ENCODE measurements around the gene ZNF793. TPM values are rescaled to one million over a fixed set of nuclear protein-coding genes. Genes with fewer than 3 reads are reported as not detected.

ZNF793 gene
- 0.89 and 1.4 TPM in 2 replicates for total RNA-seq

GRCh38 chr19:37506387-37507166 lies at the start of gene ZNF793:
Gene ZNF793, plus strand, starts transcription at chr19:37506939. Its CDS starts 16,501 bp downstream, at chr19:37523440.

GRCh38 chr19:37466798-37467607 lies 39.7 kb upstream of the ZNF793 start, which contains the start of gene ZNF569:
Gene ZNF569, minus strand, starts transcription at chr19:37467444. Its CDS starts 22,523 bp downstream, at chr19:37444921.

GRCh38 chr19:37468961-37469777 lies 37.6 kb upstream of the ZNF793 start, which contains the start of gene ZNF570:
Gene ZNF570, plus strand, starts transcription at chr19:37469356. Its CDS starts 999 bp downstream, at chr19:37470355.

Other genes with a start within 250 kb of the ZNF793 start
- gene ZNF527, start 135.8 kb upstream of the ZNF793 start, total RNA-seq = 5.6 and 5.8 TPM in 2 replicates
- gene ZNF569, start 39.5 kb upstream of the ZNF793 start, total RNA-seq = 5.3 and 7.1 TPM in 2 replicates
- gene ZNF570, start 37.6 kb upstream of the ZNF793 start, total RNA-seq = 7.0 and 7.6 TPM in 2 replicates
- gene ZNF571, start 87.9 kb downstream of the ZNF793 start, total RNA-seq = 1.4 and 2.2 TPM in 2 replicates
- gene ZNF540, start 87.9 kb downstream of the ZNF793 start, total RNA-seq = 0.11 and 0.50 TPM in 2 replicates
- gene ZFP30, start 148.5 kb downstream of the ZNF793 start, total RNA-seq = 19.4 and 22.1 TPM in 2 replicates
- gene ZNF607, start 212.8 kb downstream of the ZNF793 start, total RNA-seq = 4.5 and 6.7 TPM in 2 replicates

All from uterine smooth muscle cell (primary cell).